HG03175 (cell line): ENCODE measurements around the gene CEACAM6.
"Not testable (repeated sequence)": the region's sequence is repeated elsewhere in the genome, so short reads cannot be mapped to it uniquely, and the experiment has no call there.

Source experiments
- ATAC-seq: cut with Tn5 transposase; IDR thresholded peaks from one replicate; pipeline ENCODE4 v1.9.1; 2021; ENCODE audit warnings: mild to moderate bottlenecking, moderate library complexity; ENCODE audit not compliant: unreplicated experiment

CEACAM6 gene

GRCh38 chr19:41746593-41747227, 8.6 kb upstream of the CEACAM6 start:
- ATAC-seq: no peak

GRCh38 chr19:41748012-41748411, 7.3 kb upstream of the CEACAM6 start:
- no peak for ATAC-seq

- not testable (repeated sequence) for ATAC-seq
Measured at GRCh38 chr19:41750248-41751134, 4.8 kb upstream of the CEACAM6 start.

DNA sequence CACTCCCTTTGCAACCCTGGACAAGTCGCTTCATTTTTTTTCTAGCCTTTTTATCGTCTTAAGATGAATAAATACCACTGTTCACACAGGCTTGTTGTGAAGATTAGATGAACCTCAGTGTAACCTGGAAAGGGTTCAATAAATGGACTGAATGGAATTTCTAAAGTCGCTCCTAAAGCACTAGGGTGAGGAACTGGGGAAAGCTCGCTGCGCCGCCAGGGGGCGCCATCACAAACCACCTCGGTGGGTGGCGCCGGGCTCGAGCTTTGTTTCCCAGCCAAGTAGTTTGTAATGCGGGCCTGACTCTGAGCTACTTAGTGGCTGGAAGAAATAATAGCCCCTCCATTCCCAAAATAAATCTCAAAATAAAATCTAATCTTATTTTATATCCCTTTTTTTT, 2.2 kb upstream of the CEACAM6 start:
- ATAC-seq: no peak

- ATAC-seq: no peak
Measured at GRCh38 chr19:41753936-41754529, 1.3 kb upstream of the CEACAM6 start.

DNA sequence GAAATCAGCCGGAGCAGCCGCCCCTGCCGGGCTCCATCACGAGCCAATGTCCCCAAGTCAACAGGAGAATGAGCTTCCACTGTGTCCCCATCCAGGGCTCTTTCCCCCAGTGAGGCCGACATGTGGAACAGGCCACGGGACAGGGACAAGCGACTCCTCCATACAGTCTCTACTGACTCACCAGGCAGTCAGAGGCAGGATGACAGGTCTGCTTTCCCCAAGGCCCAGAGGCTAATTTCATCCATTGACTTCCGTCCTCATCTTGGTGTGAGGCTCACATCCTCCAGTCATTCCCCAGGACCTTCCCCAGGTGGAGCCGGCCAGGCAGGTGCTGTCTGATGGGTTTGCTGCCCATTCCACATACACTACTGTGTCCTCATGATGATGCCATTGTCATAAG, 3.5 kb downstream of the CEACAM6 start:
- no peak for ATAC-seq

- ATAC-seq: no peak
Measured at GRCh38 chr19:41767115-41767514, 11.8 kb downstream of the CEACAM6 start.

DNA sequence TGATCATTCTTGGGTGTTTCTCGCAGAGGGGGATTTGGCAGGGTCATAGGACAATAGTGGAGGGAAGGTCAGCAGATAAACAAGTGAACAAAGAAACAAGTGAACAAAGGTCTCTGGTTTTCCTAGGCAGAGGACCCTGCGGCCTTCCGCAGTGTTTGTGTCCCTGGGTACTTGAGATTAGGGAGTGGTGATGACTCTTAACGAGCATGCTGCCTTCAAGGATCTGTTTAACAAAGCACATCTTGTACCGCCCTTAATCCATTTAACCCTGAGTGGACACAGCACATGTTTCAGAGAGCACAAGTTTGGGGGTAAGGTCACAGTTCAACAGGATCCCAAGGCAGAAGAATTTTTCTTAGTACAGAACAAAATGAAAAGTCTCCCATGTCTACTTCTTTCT, 12.8 kb downstream of the CEACAM6 start:
- ATAC-seq: not testable (repeated sequence)

- ATAC-seq: no peak
Measured at GRCh38 chr19:41769608-41770007, 14.3 kb downstream of the CEACAM6 start.

GRCh38 chr19:41771410-41771809, 16.1 kb downstream of the CEACAM6 start:
- ATAC-seq: no peak

- ATAC-seq: no peak
Measured at GRCh38 chr19:41774515-41774980, 19.2 kb downstream of the CEACAM6 start.

DNA sequence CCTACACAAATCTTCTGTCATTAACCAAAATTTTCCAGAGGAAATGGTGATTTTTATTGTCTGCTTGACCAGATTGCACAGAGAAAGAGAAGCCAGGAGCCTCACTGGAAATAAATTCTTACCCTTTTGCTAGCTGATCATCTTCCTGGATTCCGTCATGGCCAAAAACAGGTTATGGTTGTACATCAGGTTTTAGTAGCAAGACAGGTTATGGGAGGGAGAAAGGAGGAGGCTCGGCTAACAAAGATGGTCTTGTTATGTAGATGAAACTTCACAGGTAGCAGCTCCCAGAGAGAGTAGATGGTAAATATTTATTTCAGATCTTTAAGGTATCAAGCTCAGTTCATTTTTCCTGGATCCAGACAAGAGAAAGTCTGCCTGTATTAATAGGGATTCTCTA, 21.4 kb downstream of the CEACAM6 start:
- ATAC-seq: no peak

GRCh38 chr19:41783612-41784011, 28.3 kb downstream of the CEACAM6 start:
- no peak for ATAC-seq

DNA sequence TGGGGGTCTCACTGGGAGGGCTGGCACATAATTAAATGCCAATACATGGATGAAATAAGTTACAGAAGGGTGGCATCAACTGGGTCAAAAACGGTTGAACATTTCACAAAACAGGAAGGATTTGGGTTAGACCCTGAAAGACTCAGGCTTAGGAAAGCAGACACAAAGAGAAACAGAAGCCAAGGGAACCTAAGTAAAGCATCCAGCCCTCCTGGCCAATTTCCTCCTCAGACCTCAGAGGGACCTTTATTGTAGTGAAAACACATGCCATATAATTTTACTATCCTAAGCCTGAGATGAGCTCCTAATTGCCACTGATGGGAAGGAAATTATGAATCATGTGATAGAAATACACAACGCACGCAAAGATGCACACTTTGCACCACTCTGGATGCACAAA, 29.0 kb downstream of the CEACAM6 start:
- no peak for ATAC-seq

GRCh38 chr19:41784743-41785142, 29.4 kb downstream of the CEACAM6 start:
- no peak for ATAC-seq

- no peak for ATAC-seq
Measured at GRCh38 chr19:41785653-41786052, 30.3 kb downstream of the CEACAM6 start.

- ATAC-seq: no peak
Measured at GRCh38 chr19:41787055-41787454, 31.7 kb downstream of the CEACAM6 start.

DNA sequence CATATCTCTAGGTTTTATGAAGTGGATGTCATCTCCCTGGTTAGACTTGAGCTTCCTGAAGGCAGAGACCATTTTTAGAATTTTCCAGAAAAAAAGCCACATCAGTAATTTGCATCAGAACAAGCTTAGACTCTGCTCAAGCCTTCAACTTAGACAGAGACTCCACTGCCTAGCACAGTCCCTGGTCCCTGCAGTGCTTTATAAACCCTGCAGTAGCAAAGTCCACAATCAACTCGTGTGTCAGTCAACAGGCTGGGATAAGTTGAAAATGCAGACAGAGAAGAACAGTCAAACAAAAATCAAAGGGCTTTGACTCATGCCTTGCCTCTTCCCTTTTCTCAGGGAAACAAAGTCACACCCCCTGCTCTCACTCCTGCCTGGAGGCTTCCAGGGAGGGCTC, 33.2 kb downstream of the CEACAM6 start:
- ATAC-seq: not testable (repeated sequence)

DNA sequence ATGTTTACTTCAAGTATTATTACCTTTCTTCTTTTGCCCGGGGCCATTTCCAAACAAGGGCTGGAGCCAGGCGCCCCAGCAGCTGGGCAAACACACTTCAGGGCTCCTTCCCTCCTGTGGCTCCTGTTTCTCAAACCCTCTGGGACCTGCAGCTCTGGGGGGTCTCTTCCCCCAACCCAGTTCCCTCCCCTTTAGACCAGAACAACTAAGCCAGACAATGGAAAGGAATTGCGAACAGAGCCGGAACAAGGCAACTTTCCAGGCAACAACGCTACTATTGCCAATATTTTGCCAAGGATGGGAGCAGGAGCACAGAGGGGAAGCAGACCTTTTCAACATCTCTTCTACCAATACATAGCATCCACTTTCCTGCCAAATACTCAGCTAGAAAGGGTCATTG, 33.7 kb downstream of the CEACAM6 start:
- not testable (repeated sequence) for ATAC-seq

GRCh38 chr19:41792513-41793413, 37.4 kb downstream of the CEACAM6 start:
- no peak for ATAC-seq

- no peak for ATAC-seq
Measured at GRCh38 chr19:41793414-41793727, 38.0 kb downstream of the CEACAM6 start.
